DMS 273 (cell line): Measurements from ENCODE around the gene NUDC.
"Not testable (repeated sequence)": the region's sequence is repeated elsewhere in the genome, so short reads cannot be mapped to it uniquely, and the experiment has no call there.

Experiments used
- DNase-seq: peaks from one replicate; lab custom pipeline; 2025; ENCODE audit not compliant: unreplicated experiment; lab: John Stamatoyannopoulos, UW

Gene NUDC

GRCh38 chr1:26921540-26922430, at the start of gene NUDC:
Gene NUDC, plus strand, starts transcription at chr1:26921743. Its CDS starts 106 bp downstream, at chr1:26921849.
- DNase-seq, result peak; percentile 99

- DNase-seq, result not testable (repeated sequence)
These were observed 48.4 kb upstream of the NUDC start for GRCh38 chr1:26873097-26873496.

DNA sequence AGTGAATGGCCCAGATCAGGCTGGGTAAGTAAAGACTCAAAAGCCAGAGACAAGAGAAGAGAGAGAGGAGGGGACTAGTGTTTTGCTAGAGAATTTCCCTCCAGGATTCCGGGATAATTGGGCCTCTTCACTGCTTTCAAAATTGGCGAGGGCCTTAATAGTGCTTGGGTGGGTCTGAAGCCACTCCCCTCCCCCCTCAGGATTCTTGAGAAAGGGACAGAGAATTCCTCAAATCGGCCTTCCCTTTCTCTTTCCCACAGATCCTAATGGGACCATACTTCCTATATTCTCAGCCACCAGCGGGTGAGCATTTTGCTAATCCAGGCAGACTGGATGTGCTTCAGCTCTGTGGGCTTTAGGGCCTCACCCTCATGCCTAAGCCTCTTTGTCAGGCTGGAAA, 46.6 kb upstream of the NUDC start:
- no peak for DNase-seq

DNA sequence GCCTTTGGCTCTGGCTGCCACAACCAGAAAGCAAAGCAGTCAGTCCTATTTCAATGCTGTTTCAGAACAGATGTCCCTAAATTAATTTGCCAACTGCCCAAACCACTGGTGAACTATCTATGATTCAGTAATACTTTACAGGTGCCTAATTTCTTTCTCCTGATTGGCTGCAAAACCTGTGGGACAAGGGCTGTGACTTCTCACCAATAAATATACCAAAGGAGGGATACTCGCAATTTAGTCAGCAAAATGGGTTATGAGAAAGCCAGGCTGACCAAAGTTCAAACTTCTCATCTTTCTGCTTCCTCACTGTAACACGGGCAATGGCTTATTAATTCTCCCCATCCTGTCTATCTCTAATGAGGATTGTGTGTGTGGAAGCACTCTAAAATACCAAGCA, 44.2 kb upstream of the NUDC start:
- no peak for DNase-seq

GRCh38 chr1:26879793-26880192, 41.8 kb upstream of the NUDC start:
- no peak for DNase-seq

GRCh38 chr1:26881611-26882010, 39.9 kb upstream of the NUDC start:
- not testable (repeated sequence) for DNase-seq

DNA sequence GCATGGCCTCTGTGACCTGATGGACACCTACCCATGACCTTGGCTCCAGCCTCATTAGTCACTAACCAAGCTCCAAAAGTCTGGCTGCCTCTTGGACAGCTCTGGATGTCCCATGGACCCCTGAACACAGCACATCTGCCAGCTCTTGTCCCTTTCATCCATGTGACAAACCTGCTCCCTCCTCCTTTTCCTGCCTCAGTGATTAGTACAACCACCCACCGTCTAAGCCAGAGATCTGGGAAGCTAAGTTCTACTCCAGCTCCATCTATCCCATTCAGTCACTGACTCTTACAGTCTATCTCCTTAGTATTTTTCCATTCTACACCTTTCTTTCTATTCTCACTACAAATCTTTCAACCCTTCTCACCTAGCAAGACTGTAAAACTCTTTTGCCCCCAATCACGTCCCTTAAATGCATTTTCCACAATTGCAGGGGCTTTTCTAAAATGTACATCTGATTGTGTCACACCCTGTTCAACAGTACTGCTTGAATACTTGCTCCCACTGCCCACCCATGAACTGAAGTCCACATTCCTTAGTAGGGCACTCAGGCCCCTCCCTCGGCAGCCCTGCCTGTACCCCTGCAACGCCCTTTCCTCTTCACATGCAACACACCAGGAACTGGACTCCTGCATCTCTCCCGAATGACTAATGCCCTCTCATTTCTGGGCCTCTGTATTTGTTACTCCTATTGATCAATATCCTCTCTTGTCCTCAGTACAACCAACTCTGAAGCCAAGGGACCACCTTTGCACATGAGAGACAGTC, 38.7 kb upstream of the NUDC start:
- no peak for DNase-seq

- DNase-seq, result peak; percentile 58
These were observed 34.4 kb upstream of the NUDC start for GRCh38 chr1:26887125-26887524.

DNA sequence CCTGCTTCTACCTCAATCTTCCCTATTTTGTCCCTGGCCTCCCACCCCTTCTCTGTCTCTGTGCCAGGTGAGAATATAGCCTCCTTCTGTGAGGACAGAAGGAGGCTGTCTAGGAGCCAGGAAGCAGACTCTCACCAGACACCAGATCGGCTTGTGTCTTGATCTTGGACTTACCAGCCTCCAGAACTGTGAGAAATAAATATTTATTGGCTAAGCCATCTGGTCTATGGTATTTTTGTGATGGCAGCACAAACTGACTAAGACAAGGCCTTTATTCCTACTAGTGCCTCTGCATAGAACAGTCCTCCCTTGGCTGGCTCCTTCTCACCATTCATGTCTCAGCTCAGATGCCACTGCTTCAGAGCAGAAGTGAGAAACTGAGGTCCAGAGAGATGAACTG, 33.3 kb upstream of the NUDC start:
- peak; percentile 41 for DNase-seq

DNA sequence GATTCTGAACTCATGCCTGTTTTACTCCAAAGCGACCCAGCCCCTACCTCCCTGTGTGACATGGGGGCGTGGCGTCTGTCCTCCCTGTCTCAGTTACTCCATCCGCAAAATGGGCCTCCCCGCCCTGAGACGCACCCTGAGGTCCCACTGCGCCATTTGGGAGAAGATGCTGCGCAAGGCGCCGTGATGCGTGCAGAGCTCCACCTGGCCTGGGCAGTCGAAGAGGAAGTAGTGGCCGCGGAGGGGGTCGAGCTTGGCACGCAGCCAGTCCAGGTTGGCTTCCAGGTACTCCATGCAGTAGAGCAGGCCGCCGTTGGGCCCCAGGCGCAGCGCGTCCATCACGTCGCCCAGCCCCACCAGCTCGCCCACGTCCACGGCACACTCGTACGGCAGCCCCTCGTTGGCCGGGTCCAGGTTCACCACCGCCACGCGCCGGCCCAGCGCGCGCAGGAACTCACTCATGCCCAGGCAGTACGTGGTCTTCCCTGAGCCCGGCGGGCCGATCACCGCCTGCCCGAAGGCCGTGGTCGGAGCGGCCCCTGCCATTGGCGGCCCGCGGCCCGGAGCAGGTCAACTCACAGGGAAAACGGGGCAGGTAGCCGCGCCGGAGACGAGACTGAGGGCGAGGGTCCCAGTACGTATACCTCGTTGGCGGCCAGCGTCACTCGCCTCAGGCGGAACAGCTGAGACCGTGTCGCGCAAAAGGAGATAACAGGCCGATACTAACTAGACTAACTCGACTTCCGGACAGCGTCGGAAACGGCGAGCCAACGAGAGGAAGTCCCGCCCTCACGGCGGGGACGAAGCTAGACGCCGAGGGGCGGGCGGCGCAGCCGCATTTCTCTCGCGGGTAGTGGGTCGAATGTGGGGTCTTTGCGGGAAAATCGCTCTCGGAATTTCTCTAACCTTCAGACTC, 31.7 kb upstream of the NUDC start, which contains the start of gene GPN2:
GPN2 (minus strand) TSS at position 733 of the 916 bp plus-strand sequence; CDS start at position 546, 187 bp downstream.
- peak; percentile 89 for DNase-seq

DNA sequence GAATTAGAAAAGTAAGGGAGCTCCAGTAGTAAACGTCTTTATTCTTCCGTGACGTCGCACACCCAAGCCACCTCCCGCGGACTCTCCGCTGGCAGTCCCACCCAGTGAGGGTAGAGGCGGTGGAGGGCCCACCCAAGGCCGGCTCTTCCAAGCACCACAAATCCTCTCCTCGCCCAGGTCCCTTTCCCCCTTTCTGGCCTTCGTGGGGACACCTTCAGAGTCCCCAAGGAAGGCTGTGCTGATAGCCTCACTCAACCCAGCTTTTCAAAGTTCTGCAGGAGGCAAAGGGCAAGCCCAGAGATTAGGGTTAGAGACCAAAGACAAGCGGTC, 31.1 kb upstream of the NUDC start:
- DNase-seq, result no peak

DNA sequence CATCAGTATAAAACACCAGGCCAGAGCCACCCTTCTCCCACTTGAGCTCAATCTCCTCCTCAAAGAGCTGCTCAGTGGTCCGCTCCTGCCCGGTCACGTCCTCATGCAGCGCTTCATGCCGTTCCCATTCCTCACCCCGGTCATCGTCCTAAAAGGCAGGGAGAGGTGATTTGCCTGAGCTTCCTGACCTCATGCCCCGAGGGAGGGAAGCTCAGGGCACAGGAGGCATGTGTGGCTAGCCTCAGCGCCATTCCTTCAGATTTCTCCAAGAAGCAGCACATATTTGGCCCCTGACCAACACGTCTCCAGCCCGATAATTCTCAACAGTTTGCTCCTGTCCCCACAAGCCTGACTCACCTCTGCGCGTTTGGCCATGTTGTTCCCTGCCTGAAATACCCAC, 27.3 kb upstream of the NUDC start:
- no peak for DNase-seq

DNA sequence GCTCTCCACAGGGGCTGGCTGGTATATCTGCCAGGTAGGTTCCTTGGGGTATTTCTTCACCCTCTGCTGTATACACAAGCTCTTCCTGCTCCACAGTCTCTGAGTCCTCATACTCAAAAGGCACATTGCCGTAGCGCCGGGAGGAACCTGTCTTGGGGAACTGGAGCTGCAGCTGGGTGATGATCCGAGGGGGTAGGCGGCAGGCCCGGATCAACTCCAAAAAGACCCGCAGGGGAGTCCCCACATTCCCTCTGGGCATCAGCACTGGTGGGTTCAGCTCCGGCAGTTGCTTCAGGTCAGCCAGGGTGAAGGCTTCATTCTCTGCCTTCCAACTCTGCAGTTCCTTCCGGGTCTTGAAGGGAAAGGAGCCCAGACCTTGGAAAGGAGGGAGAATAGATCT, 24.2 kb upstream of the NUDC start:
- DNase-seq, result no peak

GRCh38 chr1:26900001-26900814, 21.3 kb upstream of the NUDC start, which contains the start of gene GPATCH3:
Gene GPATCH3, minus strand, starts transcription at chr1:26900467. Its CDS starts 25 bp downstream, at chr1:26900442.
- peak; percentile 97 for DNase-seq

DNA sequence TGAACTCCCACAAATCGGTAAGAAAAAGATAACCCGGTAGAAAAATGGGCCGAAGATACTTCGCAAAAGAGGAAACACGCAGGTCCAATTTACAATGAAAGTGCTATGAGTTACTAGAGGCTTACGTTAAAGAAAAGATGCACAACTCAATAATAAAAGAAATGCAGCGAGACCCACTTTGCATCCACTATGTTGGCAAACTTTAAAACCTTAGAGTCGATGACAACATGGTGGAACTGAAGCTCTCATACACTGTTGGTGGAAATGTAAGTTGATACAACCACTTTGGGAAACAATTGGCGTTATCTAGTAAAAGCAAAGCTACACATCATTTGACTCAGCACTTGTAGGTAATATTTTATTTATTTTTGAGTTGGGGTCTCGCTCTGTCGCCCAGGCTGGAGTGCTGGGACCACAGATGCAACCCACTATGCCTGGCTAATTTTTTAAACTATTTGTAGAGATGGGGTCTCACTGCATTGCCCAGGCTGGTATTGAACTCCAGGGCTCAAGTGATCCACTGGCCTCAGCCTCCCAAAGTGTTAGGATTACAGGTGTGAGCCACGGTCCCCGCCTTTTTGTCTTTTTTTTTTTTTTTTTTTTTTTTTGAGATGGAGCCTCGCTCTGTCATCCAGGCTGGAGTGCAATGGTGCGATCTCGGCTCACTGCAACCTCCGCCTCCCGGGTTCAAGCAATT, 20.6 kb upstream of the NUDC start:
- no peak for DNase-seq

DNA sequence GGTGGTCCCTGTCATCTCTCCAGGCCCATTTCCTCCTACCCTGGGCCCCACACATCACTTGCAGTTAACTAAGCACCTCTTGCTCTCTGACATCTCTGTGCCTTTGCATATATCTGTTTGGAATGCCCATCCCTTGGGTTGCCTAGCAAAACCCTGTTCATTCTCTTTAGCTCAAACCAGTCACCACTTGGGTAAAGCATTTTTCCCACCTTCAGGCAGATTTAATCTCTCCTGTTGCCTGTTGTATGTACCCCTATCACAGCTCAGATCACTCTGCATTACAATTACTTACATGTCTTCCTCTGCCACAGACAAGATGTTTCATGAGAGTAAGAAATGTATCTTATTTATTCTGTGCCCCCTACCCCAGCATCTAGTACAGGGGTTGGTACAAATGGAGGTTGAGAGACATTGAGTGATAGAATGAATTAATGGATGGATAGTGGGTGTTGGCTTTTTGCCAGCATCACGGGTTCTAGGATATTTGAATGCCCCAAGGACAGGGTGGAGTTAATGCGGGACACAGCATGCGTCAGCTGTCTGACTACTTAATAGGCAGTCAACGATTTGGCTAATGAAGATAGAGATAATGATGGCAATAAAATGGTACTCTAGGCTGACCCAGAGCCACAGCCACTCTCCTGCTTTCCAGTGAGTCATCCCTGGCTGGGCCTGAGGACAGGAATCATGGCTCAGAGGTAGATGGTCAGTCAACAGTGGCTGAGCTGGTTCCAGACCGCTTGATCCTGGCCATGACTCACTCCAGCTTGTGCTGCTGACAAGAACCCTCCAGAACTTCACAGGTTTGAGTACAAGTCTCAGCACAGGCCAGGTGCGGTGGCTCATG, 14.2 kb upstream of the NUDC start:
- no peak for DNase-seq

DNA sequence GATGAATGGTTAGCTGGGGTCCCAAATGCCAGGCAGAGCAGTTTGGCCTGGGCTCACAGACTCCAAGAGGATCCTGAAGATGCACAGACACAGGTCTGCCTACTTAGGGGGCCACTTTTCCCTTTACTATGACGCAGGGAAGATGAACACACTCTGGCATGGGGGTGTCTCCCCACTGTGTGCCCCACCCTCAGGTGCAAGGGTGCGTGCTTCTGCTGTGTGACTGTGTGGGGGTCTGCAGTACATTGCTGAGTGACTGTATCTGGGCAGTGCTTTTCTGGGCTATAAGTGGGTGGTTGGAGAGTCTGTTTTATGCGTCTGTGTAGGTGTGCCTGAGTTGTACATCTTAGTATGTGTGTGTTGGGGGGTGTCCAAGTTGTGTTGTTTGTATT, 11.6 kb upstream of the NUDC start:
- DNase-seq, result no peak

DNA sequence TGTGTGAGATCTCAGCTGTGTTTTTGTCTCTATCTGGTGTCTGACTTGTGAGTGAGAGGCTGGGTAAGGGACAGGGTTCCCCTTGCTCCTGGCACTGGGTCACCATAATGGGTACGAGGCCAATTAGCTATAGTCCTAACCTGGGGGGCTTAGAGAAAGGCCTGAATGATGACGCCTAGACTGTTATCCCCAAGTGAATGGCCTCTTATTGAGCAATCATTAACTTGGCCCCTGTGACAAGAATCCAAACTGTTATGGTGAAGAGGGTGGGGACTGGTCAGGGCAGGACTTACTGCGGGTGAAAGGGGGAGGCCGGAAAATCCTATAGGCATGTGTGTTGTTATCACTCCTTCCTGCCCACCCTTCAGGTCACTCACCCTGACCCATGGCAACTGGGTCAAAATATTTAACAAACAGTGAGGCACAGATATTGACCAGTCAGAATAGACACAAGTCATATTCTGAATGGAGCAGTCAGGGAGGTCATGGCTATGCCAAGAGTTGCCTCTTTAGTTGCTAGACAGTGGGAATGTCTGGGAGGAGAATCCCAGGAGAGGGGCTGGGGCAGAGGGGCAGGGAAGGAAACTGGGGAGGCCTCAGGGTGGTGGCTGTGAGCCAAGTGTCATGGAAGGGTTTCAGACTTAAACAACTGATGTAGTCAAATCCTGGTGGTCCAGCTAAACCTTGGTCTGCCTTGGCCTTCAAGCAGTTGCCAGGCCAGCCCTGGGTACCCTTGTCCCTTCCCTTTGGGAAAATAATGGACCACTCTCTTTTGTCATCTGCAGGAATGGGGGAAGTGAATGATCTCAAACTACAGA, 11.0 kb upstream of the NUDC start:
- DNase-seq, result no peak
